Body of pancreas (tissue), 4 donors: ENCODE results near the gene PRR16. TPM values are rescaled to one million over a fixed set of nuclear protein-coding genes. Genes with fewer than 3 reads are reported as not detected.

Source experiments
- ATAC-seq: fragments of 150-250 bp; one replicate; pipeline ENCODE4 v1.9.1; 2016
- DNase-seq, 4 donors: peaks; one replicate each; pipeline ENCODE4 v3.0.0-alpha.2; 2019
- H3K27ac ChIP-seq, 4 donors: fragments of 200-600 bp; sonication (generic); 1 replicate in 3 of 4; 2 replicates in 1 of 4; pipeline versions ENCODE4 v1.5.1 to v1.6.1; 2016 to 2019; ENCODE audit warnings: mild to moderate bottlenecking in 1 of 4, mixed read lengths in 1 of 4, moderate library complexity in 1 of 4
- H3K27me3 ChIP-seq, 2 donors: fragments of 200-600 bp; sonication (generic); one replicate each; pipeline ENCODE4 v1.6.0; 2016; ENCODE audit warnings: mild to moderate bottlenecking in 1 of 2
- H3K36me3 ChIP-seq, 2 donors: fragments of 200-600 bp; sonication (generic); replicated peaks in 1 of 2; 2 replicates each; pipeline ENCODE4 v1.5.1; 2016; ENCODE audit warnings: low read depth in 2 of 2; ENCODE audit not compliant: insufficient read depth in 1 of 2
- H3K4me1 ChIP-seq: fragments of 200-600 bp; sonication (generic); one replicate; pipeline ENCODE4 v1.6.0; 2016
- H3K4me3 ChIP-seq, 2 donors: fragments of 200-600 bp; sonication (generic); 1 replicate in 1 of 2; 2 replicates in 1 of 2; pipeline ENCODE4 v1.5.1; 2016 to 2019
- H3K9me3 ChIP-seq, 3 donors: fragments of 200-600 bp; sonication (generic); 1 replicate in 2 of 3; 2 replicates in 1 of 3; pipeline ENCODE4 v1.5.1; 2016
- POLR2A ChIP-seq, 3 donors: fragments of 450-650 bp; IDR thresholded peaks; one replicate each; pipeline ENCODE4 v1.6.1; 2016; ENCODE audit warnings: antibody characterized with exemption in 3 of 3, mild to moderate bottlenecking in 2 of 3
- WGBS, 2 donors: methylation state at CpG; one replicate each; pipeline ENCODE4 v1.1.5; 2017; 5-methylcytosine and 5-hydroxymethylcytosine counted together
- intact Hi-C: fragments of 100-400 bp; cut with DNase I; formaldehyde crosslinking; loops from one replicate; pipeline ENCODE4 v1.15.1; 2023
- total RNA-seq, 2 donors: library from RNA; depleted of rRNA; stranded (reverse); fragments of >200 nt; gene quantifications; one replicate each; pipeline ENCODE4 v1.1.0, GENCODE V29; 2016
- TF ChIP-seq, protein P1 (sequence below), 7 experiments: fragments of 450-650 bp in 4 of 7; fragments of 200-600 bp in 3 of 7; sonication (generic) in 3 of 7; IDR thresholded peaks; one replicate each; pipeline ENCODE4 v1.5.1; 2016 to 2019; ENCODE audit warnings: antibody characterized with exemption in 7 of 7

PRR16 gene
- total RNA-seq, 2 donors from 2014 or later: 0.78 to 0.99 TPM

DNA sequence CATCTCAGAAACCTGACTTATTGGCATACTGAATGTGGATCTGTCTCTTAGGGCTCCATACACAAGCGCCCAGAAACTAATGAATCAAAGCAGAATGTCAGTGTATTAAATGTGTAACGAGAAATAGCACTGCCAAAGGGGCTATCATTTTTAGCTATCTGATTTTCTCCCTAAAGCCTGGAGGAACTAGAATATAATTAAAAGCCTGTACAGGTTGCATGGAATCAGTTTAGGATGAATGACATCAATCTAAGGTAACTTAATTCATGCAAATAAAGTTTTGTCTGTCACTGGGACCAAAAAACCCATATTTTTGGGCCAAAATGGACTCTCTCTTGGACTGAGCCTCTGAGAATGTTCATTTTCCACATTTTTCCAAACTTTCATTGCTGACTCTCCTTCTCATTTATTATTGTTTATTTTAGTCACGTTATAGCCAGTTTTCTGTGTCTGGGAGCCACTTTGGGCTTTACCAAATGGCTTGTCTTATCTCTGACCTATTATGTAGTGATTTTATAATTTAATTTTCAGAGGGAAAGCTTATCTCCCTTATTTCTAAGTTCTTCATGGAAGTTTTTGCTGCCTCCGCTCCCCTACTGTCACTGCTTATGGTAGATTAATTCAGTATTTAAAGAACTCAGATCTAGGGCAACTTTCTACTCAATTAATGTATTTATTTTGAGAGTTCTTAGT, 47.0 kb downstream of the PRR16 start:
- intact Hi-C loops: no loop called here
- H3K4me1 ChIP-seq: no peaks in the 10 kb centered on the region
- TF ChIP-seq, protein P1, sequence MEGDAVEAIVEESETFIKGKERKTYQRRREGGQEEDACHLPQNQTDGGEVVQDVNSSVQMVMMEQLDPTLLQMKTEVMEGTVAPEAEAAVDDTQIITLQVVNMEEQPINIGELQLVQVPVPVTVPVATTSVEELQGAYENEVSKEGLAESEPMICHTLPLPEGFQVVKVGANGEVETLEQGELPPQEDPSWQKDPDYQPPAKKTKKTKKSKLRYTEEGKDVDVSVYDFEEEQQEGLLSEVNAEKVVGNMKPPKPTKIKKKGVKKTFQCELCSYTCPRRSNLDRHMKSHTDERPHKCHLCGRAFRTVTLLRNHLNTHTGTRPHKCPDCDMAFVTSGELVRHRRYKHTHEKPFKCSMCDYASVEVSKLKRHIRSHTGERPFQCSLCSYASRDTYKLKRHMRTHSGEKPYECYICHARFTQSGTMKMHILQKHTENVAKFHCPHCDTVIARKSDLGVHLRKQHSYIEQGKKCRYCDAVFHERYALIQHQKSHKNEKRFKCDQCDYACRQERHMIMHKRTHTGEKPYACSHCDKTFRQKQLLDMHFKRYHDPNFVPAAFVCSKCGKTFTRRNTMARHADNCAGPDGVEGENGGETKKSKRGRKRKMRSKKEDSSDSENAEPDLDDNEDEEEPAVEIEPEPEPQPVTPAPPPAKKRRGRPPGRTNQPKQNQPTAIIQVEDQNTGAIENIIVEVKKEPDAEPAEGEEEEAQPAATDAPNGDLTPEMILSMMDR (IDR thresholded peaks at IDR 0.05): no peak
- no peak for TF ChIP-seq POLR2A (IDR thresholded peaks at IDR 0.05)
- no peak overlapping the region for H3K27ac ChIP-seq
- no peak overlapping the region for H3K4me3 ChIP-seq
- 54 to 57% methylated on average over 4 of the region's 4 CpGs for WGBS, 2 donors
- ATAC-seq (no peak), DNase-seq (no peak)
- H3K36me3 ChIP-seq: no peaks in the 10 kb centered on the region
- H3K27me3 ChIP-seq: no peaks in the 10 kb centered on the region
- H3K9me3 ChIP-seq: no peaks in the 10 kb centered on the region

DNA sequence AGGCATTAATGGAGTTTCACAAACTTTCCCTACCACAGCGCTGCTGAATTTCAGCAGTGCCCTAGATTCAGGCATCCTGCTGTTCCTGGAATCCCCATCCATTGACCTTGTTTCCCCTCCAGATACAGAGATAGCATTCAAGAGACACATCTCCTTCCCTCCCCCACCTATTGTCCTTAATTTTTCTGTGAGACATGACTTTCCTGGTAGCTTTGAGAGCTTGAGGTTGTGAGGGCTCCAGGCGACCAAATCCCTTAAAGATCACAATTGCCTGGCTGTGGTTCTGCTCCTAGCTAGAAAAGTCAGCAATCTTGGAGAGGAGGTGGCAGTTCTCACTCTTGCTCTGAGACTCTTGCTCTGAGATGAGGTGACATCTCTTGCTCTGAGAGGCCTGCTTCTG, 48.0 kb downstream of the PRR16 start:
- no peak overlapping the region for H3K27ac ChIP-seq
- no peak for DNase-seq
- no peaks in the 10 kb centered on the region for H3K27me3 ChIP-seq
- no peak overlapping the region for H3K4me3 ChIP-seq
- 20 to 36% methylated on average over 2 of the region's 2 CpGs for WGBS, 2 donors
- no peak for TF ChIP-seq POLR2A (IDR thresholded peaks at IDR 0.05)
- H3K9me3 ChIP-seq: no peaks in the 10 kb centered on the region
- intact Hi-C loops: no loop called here
- H3K4me1 ChIP-seq: no peaks in the 10 kb centered on the region
- no peaks in the 10 kb centered on the region for H3K36me3 ChIP-seq
- no peak for ATAC-seq

DNA sequence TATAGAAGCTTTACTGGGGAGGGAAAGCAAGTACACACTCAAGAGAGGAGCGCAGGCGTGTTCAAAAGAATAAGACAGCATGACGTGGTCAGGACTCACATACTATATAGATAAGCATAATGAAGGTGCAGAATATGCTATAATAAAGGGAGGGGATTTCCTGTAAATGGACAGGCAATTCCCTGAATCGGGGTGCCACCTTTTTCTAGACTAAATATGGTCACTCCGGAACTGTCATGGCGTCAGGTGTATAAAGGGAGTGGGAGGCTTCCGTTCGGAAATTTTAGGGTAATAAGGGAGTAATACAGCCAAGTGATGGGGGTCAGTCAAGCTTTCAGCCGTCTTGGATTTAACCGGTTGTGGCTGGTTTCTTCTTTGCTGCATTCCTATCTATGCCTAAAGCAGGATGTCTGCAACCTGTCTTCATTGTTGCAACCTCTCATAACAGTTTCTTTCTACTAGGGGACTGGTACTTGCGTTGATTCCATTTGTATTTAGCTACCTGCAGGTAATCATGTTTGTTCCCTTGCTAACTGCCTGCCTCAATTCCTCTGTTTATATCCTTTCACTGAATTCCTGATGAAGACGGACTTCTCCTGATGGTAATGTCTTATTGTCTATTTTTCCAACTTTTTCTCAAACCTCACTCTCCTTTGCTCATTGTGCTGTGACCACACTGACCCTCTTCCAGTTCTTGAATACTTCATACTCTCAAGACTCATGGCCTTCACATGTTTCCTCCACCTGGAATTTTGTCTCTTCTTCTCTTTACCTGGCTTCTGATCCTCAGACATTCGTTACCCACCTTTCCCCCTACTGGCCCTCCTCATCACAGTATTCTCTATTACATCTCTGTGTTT, 48.9 kb downstream of the PRR16 start:
- Histone ChIP-seq H3K4me1 (no peaks in the 10 kb centered on the region), H3K4me3 (no peak overlapping the region), H3K27me3 (no peaks in the 10 kb centered on the region), H3K36me3 (no peaks in the 10 kb centered on the region), H3K27ac (no peak overlapping the region), H3K9me3 (no peaks in the 10 kb centered on the region)
- ATAC-seq: no peak
- intact Hi-C loops: no loop called here
- WGBS, 2 donors: 73 to 78% methylated on average over 13 of the region's 13 CpGs
- DNase-seq: no peak
- TF ChIP-seq POLR2A (IDR thresholded peaks at IDR 0.05): no peak
- TF ChIP-seq, protein P1 (IDR thresholded peaks at IDR 0.05): no peak

DNA sequence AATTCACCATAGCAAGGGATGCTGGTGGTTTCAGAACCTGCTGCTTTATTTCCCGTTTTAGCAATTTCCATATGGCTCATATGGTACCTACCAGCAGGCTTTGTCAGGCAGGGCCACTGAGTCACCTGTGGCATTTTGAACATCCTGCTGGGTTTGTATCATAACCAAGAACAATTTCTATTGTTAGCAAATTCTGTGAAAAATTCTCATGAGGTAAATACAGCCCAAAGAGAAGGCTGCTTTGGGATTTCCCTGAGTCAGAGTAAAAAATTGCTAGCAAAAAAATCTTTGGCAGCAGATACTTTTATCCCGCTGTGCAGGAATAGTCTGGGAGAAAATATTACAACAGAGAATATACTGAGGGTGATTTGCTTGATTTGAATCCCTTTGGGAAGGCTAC, 52.7 kb downstream of the PRR16 start:
- H3K4me3 ChIP-seq: no peak overlapping the region
- DNase-seq (no peak), ATAC-seq (no peak)
- no peaks in the 10 kb centered on the region for H3K27me3 ChIP-seq
- intact Hi-C loops: no loop called here
- no peak overlapping the region for H3K27ac ChIP-seq
- 57 to 70% methylated on average over 2 of the region's 2 CpGs for WGBS, 2 donors
- no peaks in the 10 kb centered on the region for H3K36me3 ChIP-seq
- no peaks in the 10 kb centered on the region for H3K4me1 ChIP-seq
- no peak for TF ChIP-seq POLR2A (IDR thresholded peaks at IDR 0.05)
- TF ChIP-seq, protein P1 (IDR thresholded peaks at IDR 0.05): no peak
- no peaks in the 10 kb centered on the region for H3K9me3 ChIP-seq

DNA sequence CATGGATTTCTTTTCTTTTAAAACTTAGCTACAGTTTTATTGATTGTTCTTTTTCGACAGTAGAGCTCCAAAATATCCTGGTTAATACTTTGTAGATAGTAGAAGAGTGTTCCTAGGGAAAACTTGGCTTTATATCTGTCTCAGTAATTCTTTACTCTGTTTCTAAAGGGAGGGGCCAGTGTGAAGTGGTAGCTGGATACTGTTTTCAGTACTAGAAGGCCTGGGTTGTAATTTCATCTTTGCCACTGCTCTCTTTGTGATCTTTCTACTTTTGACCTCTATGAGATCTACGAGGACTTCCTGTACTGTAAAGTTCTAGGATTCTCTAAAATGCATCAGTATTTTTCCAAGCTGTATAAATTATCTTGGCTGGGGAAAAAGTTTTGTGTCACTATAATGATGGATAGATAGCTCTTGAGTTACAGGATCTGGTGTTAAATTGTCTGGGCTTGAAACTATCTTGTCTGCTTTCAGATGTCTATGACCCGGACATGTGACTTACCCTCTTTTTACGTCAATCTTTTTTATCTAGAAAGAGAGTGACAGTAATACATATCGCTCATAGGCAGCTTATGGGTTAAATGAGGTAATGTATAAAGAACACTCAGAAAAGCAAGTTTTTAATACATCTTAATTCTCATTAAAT, 53.6 kb downstream of the PRR16 start:
- DNase-seq (no peak), ATAC-seq (no peak)
- H3K27ac ChIP-seq: no peak overlapping the region
- WGBS, 2 donors: 54 to 65% methylated on average over 5 of the region's 5 CpGs
- H3K27me3 ChIP-seq: no peaks in the 10 kb centered on the region
- H3K4me3 ChIP-seq: no peak overlapping the region
- TF ChIP-seq, protein P1 (IDR thresholded peaks at IDR 0.05): no peak
- TF ChIP-seq POLR2A (IDR thresholded peaks at IDR 0.05): no peak
- H3K36me3 ChIP-seq: no peaks in the 10 kb centered on the region
- no peaks in the 10 kb centered on the region for H3K9me3 ChIP-seq
- intact Hi-C loops: no loop called here
- H3K4me1 ChIP-seq: no peaks in the 10 kb centered on the region
